LNCaP clone FGC (cell line): ENCODE results near the gene SIK1.
"Not testable (repeated sequence)": the region's sequence is repeated elsewhere in the genome, so short reads cannot be mapped to it uniquely, and the experiment has no call there.

ENCODE experiments used
- DNase-seq: peaks from one replicate; pipeline ENCODE4 v3.0.0-alpha.2; 2011; ENCODE audit warnings: low read depth
- H3K4me3 ChIP-seq: 2 replicates; pipeline ENCODE4 v1.5.1; 2011; ENCODE audit warnings: mild to moderate bottlenecking, low read depth, low read length, control low read depth
- TF ChIP-seq, protein P1 (sequence below): IDR thresholded peaks from 2 replicates; pipeline ENCODE4 v1.5.1; 2012; ENCODE audit warnings: mild to moderate bottlenecking; ENCODE audit not compliant: control insufficient read depth, insufficient read depth; ENCODE audit errors: extremely low read depth

SIK1 gene

DNA sequence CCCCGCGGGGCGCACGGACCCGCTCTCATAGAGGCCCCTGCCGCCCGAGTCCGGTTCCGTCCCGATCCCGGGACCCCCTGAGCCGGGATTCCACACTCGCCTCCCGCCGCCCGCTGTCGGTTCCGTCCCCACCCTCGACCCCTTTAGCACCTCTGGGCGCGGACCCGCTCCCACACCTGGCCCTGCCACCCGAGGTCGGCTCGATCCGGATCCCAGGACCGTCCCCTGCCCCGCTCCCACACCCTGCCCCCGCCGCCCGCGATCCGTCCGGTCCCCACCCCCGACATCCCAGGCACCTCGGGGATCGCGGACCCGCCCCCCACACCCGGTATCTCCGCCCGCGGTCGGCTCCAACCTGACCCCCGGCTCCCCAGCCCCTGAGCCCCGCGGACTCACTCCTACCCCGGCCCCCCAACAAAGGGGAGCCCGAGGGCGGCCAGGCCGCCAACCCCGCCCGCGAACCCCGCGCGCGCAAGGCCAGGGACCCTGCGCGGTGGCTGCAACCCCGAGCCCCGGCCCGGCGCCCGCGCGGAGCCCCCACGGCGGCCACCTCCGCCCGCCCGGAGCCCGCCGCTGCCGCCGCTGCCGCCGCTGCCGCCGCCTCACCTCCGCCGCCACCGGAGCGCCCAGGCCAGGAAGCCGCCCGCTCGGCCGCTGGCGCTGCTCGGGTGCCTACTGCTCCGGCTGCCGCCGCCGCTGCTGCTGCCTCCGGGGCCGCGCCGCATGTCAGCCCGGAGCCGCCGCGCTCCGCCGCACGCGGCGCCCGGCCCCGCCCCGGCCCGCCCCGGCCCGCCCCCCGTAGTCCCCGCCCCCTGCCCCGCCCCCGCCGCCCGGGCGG is at the start of gene SIK1:
SIK1 (minus strand) TSS at position 728 of the 838 bp plus-strand sequence. CDS start 953 bp downstream, outside the sequence.
- H3K4me3 ChIP-seq: 0 out of 2 replicates have a peak within 1 kb of the TSS, but pooled peaks have one; percentile 25
- not testable (repeated sequence) for DNase-seq

DNA sequence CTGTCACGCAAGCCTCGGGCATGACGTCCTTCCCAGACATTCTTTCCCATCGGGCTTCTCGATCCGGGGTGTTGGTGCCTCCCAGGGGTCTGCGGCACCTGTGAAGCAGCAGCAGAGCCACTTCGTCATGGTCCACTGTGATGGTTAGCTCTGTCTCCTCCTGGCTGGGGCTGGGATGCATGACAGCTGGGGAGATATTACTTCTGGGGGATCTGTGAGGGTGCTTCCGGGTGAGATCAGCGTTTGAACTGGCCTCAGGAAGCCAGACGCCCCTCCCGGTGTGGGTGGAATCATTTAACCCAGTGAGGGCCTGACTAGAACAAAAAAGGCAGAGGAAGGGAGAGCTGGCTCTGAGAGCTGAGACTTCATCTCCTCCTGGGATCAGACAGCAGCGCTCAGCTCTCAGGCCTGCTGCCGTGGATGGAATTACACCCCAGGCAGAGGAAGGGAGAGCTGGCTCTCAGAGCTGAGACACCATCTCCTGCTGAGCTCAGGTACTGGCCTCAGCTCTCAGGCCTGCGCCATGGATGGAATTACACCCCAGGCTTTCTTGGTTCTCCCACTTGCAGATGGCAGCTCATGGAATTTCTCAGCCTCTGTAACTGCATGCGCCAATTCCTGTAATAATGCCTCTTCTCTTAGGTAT is 44.8 kb upstream of the SIK1 start:
- H3K4me3 ChIP-seq, DNase-seq: not testable (repeated sequence)

DNA sequence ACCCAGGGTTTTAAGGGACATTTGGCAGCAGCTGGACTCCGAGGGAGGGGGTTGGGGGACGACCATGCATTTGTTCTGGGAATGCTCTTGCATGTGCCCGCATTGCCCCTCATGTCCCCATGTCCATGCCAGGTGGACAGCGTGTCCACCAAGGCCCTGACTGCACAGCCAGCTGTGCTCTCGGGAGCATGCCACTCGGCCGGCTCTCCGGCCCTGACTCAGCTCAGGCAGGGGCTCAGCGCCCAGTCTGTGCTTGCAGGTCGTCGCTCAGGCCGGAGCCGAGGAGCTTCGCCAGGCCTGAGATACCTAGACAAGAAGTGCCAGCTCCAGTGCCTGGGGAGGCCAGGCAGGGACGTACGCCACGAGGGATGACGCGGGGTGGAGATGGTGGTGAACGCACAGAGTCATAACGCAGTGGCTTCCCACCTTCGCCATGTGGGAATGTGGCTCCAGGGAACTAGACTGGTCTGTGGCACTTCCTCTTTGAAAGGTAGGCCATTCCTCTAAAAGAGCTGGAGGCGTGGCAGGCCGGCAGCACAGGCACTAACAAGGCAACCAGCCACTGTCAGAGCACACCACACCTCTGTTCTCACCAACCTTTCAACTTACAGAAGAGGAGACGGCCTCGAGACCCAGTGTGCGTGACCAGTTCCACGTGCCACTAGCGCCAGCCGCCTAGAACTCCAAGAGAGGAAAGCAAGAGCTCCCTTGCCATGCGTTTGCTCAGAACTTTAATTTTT is 43.0 kb upstream of the SIK1 start:
- not testable (repeated sequence) for DNase-seq, H3K4me3 ChIP-seq

DNA sequence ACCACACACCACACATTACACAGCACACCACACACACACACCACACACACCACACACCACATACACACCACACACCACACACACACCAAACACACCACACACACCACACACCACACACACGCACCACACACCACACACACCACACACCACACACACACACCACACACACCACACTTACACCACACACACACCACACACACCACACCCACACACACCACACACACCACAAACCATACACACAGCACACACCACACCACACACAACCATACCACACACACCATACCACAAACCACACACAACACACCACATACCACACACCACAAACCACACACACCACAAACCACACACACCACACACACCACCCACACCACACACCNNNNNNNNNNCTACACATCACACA is 40.9 kb upstream of the SIK1 start:
- H3K4me3 ChIP-seq: no peak overlapping the region
- TF ChIP-seq, protein P1, sequence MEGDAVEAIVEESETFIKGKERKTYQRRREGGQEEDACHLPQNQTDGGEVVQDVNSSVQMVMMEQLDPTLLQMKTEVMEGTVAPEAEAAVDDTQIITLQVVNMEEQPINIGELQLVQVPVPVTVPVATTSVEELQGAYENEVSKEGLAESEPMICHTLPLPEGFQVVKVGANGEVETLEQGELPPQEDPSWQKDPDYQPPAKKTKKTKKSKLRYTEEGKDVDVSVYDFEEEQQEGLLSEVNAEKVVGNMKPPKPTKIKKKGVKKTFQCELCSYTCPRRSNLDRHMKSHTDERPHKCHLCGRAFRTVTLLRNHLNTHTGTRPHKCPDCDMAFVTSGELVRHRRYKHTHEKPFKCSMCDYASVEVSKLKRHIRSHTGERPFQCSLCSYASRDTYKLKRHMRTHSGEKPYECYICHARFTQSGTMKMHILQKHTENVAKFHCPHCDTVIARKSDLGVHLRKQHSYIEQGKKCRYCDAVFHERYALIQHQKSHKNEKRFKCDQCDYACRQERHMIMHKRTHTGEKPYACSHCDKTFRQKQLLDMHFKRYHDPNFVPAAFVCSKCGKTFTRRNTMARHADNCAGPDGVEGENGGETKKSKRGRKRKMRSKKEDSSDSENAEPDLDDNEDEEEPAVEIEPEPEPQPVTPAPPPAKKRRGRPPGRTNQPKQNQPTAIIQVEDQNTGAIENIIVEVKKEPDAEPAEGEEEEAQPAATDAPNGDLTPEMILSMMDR: no peak
- no peak for DNase-seq

DNA sequence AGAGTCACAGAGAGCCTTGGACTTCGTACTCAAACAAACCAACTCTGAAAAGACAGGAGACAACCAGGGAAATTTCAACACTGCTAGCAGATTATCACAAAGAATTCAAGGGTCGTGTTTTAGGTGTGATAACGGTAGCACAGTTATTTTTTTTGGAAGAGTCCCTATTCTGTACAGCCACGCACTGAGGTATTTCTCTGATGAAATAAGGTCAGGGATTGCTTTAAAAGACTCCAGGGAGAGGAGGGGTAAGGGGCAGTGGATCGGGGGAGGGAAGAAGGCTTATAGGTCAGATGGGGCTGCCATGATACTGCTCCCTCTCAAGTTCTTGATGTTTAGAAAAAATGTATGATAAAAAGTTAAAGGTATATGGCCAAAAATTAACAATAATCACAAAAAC is 38.2 kb upstream of the SIK1 start:
- not testable (repeated sequence) for DNase-seq

DNA sequence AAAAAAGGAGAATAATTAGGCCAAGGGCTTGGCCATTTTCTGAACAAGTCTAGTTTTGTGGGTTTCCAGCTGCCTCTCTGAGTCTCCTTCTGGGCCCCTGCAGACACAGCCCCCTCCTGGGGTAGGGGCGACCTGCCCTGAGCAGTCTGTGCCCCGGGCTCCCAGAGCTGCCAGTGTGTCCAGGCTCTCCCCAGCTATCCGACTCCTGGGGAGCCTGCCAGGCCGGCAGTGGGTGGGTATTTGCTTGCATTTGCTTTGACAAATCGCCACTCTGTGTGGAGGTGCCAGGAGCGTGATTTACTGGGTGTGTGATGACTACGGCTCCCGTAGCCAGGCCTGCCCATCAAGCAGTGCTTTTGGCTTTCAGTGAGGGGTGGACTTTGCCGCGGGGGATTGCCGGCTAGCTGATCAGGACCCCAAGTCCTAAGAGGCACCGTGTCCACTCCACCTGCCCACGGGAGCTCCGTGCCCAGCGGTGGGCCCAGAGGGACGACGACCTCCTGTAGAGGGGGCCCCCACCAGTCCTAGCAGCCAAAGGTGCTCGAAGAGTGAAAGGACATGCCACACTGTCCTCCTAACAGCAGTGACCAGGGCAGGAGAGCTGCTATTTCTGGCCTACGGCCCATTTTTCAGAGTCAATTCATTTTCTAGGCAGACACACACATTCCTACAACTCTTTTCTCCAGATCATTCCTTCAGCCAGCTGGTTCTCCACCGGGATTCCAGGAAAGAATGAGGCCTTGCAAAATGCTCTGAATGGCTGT is 36.7 kb upstream of the SIK1 start:
- H3K4me3 ChIP-seq, DNase-seq: not testable (repeated sequence)

More for the DNA sequence above, 38.2 kb upstream of the SIK1 start:
- not testable (repeated sequence) for H3K4me3 ChIP-seq

DNA sequence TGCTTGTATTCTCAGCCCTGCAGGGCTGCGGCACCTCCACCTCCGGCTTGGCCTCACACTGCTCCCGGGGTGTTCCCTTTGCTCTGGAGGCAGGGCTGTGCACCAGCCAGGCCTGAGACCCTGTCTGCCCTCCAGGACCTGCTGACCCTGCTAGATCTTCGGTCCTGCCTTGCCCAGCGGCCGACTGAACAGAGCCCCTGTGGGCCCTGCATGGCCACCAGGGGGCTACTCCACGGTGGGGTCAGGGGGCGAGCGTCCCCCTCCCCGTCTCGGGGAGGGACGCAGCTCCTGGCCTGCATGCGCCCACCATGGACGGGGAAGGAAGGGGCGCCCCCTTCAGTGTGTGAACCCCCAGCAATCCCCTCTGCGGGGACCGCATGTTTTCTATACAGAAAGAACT is 36.0 kb upstream of the SIK1 start:
- not testable (repeated sequence) for H3K4me3 ChIP-seq, DNase-seq

DNA sequence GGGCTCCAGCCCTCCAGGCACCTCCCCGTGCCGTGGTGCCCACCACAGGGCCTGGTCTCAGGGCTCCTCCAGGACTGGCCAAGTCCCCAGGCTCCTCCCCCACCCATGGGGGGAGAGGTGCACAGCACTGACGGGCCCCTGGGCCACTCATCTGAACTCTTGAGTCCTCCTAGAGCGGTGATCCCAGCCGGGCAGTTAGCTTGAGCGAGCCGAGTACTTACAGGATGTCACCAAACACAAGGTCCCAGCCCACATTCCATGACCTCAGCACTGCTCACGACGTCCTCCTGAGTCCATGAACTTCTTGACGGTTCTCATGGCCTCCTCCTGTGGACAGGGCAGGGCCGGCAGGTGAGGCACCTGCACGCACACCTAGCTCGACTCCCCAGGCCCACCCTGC is 33.5 kb upstream of the SIK1 start:
- H3K4me3 ChIP-seq, DNase-seq: not testable (repeated sequence)

DNA sequence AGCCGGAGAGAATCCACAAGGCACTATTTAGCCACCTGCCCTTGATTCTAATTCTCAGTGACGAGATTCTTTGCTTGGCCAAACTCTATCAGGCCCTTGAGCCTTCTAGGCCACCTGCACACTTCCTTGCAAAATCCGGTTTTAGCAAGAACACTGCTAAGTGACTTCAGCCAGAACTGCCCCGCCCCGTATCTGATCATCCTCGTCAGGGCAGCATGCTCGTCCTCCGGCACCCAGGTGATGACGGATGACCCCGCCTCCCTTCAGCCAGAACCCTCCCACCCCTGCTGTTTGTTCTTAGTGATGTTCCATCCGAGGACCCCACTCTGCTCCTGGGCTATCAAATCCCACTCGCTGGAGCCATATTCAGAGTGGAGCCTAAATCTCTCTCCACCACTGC is 32.1 kb upstream of the SIK1 start:
- DNase-seq: not testable (repeated sequence)

DNA sequence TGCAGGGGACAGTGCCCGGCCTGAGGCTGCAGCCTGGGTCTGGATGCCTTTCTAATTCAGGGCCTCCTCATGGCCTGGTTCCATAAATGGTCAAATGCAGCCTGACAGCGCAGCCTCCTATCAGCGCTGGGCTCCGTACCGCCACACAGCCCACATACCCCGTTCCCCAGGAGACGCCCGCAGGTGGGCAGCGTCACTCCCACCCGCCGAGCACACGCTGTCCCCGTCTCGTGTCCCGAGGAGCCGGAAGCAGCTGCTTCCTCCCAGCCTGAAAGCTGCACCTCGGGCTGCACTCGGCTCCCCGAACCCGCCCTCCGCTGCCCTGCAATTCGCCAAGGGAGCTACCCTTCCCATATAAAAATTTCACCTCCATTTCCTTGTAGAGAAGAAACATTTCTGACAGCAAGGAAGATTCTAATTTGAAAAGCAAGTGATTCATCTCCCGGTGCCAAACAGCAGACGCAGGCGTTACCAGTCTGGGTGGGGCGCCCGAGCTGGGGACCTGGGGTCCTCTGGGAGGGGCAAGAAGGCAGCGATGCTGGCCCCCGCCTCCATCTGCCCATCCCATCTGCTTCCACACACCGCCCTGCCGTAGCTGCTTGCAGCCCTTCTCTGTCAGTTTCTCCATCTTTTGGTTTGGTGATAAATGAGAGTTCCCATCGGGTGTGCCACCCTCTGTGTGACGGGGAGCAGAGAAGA is 29.8 kb upstream of the SIK1 start:
- not testable (repeated sequence) for H3K4me3 ChIP-seq, DNase-seq

More for the DNA sequence above, 32.1 kb upstream of the SIK1 start:
- not testable (repeated sequence) for H3K4me3 ChIP-seq

DNA sequence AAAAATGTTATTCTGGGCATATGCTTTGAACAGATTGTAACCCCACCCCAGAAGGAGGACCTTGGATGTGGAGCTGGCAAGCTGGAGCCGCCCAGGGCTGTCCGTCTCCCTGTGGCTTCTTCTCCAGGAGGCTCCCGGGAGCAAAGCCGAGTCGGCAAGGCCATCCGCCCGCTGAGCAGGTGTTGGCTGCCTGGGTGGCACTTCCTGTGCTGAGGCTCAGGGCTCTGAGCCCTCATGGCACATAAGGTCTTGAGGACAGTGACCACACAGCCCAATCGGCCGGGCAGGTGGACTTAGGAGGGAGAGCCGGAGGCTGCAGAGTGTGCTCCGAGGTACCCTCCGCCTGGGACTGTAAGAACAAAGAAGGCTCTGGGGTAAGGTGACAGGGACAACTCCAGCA is 28.8 kb upstream of the SIK1 start:
- not testable (repeated sequence) for H3K4me3 ChIP-seq, DNase-seq

DNA sequence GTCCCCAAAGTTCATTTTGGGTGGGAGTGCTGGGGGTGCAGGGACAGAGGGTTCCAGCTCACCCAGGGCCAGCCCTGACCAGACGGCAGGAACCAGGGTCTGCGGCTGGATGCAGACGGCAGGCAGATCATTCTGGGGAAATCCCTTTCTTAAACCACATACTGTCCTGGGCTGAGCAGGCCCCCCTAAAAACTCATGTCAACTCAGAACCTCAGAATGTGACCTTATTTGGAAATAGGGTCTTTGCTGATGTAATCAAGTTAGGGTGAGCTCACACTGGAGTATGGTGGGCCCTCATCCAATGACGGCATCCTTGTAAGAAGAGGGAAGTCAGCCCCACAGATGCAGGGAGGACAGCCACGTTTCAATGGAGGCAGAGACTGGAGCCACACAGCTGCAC is 27.2 kb upstream of the SIK1 start:
- H3K4me3 ChIP-seq, DNase-seq: not testable (repeated sequence)

DNA sequence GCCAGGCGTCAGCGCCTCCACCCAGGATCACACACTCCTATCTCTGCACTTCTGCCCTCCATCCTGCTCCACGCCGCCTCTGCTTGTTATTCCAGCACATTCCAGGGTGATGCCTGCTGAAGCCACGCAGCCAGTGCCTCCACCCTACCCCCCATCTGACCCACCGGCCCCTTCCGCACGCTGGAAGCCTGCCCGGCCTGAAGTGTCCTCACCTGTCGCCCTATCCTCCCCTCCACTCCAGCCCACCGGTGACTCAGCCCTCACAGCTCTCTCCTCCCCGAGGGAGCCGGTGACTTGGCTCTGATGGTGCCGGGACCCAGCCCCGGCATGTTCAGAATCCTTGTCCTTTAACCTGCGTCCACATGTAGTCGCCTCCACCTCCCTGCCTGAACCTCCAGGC is 24.9 kb upstream of the SIK1 start:
- not testable (repeated sequence) for DNase-seq

DNA sequence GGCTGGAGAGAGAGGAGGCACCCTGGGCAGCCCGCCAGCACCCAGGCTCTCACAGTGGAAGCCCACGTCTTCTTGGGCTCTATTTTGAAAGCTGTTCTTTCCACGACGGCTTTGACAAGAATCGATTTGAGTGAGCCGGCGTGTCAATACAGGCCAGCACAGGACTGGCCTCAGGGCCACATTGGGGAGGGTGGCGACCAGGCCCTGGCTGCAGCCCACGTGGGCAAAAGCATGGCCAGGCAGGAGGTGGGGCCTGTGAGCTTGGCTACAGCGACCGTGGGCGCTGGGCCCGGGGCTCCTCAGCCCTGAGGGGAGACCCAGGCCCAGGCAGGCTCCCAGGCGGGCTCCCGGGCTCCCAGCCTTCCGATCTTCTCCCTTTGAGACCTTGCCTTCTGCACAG is 23.4 kb upstream of the SIK1 start:
- not testable (repeated sequence) for DNase-seq, H3K4me3 ChIP-seq

More for the DNA sequence above, 24.9 kb upstream of the SIK1 start:
- not testable (repeated sequence) for H3K4me3 ChIP-seq

DNA sequence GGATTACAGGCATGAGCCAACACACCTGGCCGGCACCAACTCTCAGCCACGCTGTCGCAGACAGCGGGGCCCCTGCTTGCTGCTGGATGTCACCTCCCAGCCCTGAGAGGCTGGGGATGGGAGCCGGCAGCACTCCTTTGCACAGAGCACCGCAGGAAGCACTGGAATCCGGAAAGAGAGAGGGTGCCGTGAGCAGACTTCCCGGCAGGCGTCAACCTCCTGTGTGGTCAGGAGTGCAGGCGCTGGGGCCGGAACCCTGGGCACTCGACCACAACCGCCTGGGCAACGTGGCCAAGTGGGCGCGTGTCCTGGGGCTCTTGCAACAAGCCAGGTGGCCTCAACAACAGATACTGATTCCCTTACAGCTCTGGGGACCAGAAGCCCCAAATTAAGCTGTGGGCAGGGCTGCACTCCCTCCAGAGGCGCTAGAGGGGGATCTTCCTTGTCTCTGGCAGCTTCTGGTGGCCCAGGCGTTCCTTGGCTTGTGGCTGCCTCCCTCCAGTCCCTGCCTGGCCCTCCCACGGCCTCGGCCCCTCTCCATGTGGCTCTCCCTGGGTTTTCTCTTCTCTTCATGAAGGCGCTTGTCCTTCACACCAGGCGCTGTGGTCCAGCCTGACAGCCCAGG is 20.5 kb upstream of the SIK1 start:
- not testable (repeated sequence) for H3K4me3 ChIP-seq, DNase-seq

DNA sequence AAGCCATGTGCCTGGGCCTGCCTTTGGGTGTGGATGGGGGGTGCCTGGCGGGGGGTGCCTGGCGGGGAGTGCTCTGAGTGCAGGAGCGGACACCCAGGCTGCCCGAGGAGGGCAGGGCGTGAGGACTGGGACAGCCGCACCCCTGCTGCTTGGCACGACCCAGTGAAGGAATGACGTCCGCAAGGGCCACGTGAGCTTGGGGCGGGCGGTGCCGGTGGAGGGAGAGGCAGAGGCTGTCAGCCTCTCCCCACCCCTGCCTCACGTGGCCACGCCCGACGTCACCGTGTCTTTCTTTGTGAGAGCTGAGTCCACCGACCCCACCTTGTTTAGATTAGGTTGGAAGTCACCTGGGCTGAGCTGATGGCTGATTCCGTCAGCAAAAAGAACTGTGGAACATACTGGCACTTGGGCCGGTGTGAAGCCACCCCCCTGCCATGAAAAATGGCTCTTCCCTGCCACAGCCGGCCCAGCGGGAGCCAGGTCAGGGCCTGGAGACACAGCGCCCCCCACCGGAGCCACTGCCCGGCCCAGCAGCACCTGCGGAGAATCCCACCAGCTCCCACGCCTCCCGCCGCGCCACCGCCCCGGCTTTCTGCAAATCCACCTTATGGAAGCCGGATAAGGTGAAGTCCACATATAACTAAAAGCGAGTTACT is 19.5 kb upstream of the SIK1 start:
- not testable (repeated sequence) for H3K4me3 ChIP-seq

More for the DNA sequence above, 19.5 kb upstream of the SIK1 start:
- DNase-seq: not testable (repeated sequence)
